PC-9 (cell line): ENCODE results near the gene SORD. TPM values are rescaled to one million over a fixed set of nuclear protein-coding genes. Genes with fewer than 3 reads are reported as not detected.

Source experiments
- BruUV-seq: library from RNA; stranded (reverse); fragments of 400-500 nt; replicated peaks from 2 replicates; lab custom pipeline; 2021; lab: Mats Ljungman, UMichigan
- CTCF ChIA-PET: fragments of 300-600 bp; sonication (Branson Sonifier 250); formaldehyde crosslinking; loops from one replicate; lab custom pipeline; 2022; ENCODE audit warnings: antibody characterized with exemption; lab: Charles Lee
- POLR2A ChIA-PET: fragments of 300-600 bp; sonication (Branson Sonifier 250); formaldehyde crosslinking; loops from one replicate; lab custom pipeline; 2022; ENCODE audit warnings: antibody characterized with exemption; ENCODE audit not compliant: unreplicated experiment; lab: Charles Lee
- DNase-seq, 2 experiments: peaks; one replicate each; pipeline versions ENCODE4 v3.0.0 to v3.0.0-alpha.2; 2015 to 2022; ENCODE audit warnings: mixed read lengths in 1 of 2
- H2AFZ ChIP-seq: fragments of 200-600 bp; sonication (generic); 2 replicates; pipeline ENCODE4 v1.8.1; 2017; ENCODE audit warnings: antibody characterized with exemption
- H3F3A ChIP-seq: fragments of 200-600 bp; sonication (generic); 2 replicates; pipeline ENCODE4 v1.8.1; 2017; ENCODE audit warnings: antibody characterized with exemption, mild to moderate bottlenecking, low read depth; ENCODE audit not compliant: insufficient read depth
- H3K27ac ChIP-seq: fragments of 200-600 bp; sonication (generic); 2 replicates; pipeline ENCODE4 v1.6.1; 2016; ENCODE audit warnings: mixed run types
- H3K27me3 ChIP-seq: fragments of 200-600 bp; sonication (generic); 2 replicates; pipeline ENCODE4 v1.6.1; 2016; ENCODE audit warnings: low read depth, mixed run types; ENCODE audit not compliant: insufficient read depth
- H3K36me3 ChIP-seq: fragments of 200-600 bp; sonication (generic); 2 replicates; pipeline ENCODE4 v1.6.1; 2016; ENCODE audit warnings: low read depth, mixed run types
- H3K4me1 ChIP-seq: fragments of 200-600 bp; sonication (generic); replicated peaks from 2 replicates; pipeline ENCODE4 v1.6.1; 2016; ENCODE audit warnings: mixed run types; ENCODE audit not compliant: insufficient read depth
- H3K4me2 ChIP-seq: fragments of 200-600 bp; sonication (generic); 2 replicates; pipeline ENCODE4 v1.6.1; 2017; ENCODE audit warnings: mixed run types
- H3K4me3 ChIP-seq: fragments of 200-600 bp; sonication (generic); 2 replicates; pipeline ENCODE4 v1.6.1; 2016; ENCODE audit warnings: mixed run types
- H3K79me2 ChIP-seq: fragments of 200-600 bp; sonication (generic); 2 replicates; pipeline ENCODE4 v1.6.1; 2017; ENCODE audit warnings: low read depth, mixed run types
- H3K9me2 ChIP-seq: fragments of 200-600 bp; sonication (generic); 2 replicates; pipeline ENCODE4 v1.8.1; 2017; ENCODE audit warnings: mild to moderate bottlenecking; ENCODE audit not compliant: insufficient read depth
- H3K9me3 ChIP-seq: fragments of 200-600 bp; sonication (generic); 2 replicates; pipeline ENCODE4 v1.8.1; 2016; ENCODE audit warnings: low read depth; ENCODE audit not compliant: insufficient read depth
- H4K20me1 ChIP-seq: fragments of 200-600 bp; sonication (generic); 2 replicates; pipeline ENCODE4 v1.8.1; 2017; ENCODE audit not compliant: insufficient read depth
- EZH2 ChIP-seq: fragments of 200-600 bp; sonication (generic); IDR thresholded peaks from 2 replicates; pipeline ENCODE4 v1.8.0; 2017; ENCODE audit warnings: antibody characterized with exemption, low read depth
- intact Hi-C: fragments of 100-400 bp; cut with micrococcal nuclease; formaldehyde crosslinking; loops from one replicate; pipeline ENCODE4 v1.10.0; 2022; ENCODE audit not compliant: unreplicated experiment
- total RNA-seq: library from RNA; stranded (reverse); gene quantifications from 2 replicates; pipeline ENCODE4 v1.2.3, GENCODE V29; 2021
- TF ChIP-seq, protein P1 (sequence below): fragments of 200-600 bp; sonication (generic); conservative IDR thresholded peaks from 2 replicates; pipeline ENCODE4 v1.6.1; 2017; ENCODE audit warnings: mixed run types, antibody characterized with exemption, mild to moderate bottlenecking, moderate library complexity

The SORD gene
- total RNA-seq, 1 experiment from 2014 or later = 66.4 TPM

DNA sequence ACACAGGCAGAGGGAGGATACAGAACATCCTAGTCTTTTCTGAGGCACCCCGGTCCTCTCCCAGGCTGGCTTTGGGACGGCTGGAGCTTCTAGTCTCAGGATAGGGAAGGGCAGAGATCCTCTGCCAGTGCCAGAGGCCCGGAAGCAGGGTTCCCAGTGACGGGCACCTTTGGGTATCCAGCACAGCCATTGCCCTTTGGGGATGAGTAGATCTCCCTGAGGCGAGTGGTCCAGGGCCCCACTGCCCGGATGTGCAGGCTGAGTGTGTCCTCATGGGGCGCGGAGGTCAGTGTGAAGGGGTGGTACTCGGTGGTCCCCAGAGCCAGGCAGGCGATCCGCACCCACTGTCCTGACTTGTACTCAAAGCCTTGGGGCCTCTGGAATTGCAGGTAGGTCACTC is 72.7 kb downstream of the SORD start:
- H3K4me1 ChIP-seq = no peaks in the 10 kb centered on the region
- intact Hi-C loops = no loop called here
- H3K79me2 ChIP-seq = no peaks in the 10 kb centered on the region
- no peak overlapping the region for H3K4me3 ChIP-seq
- no peak overlapping the region for H3K4me2 ChIP-seq
- H3K9me3 ChIP-seq = no peaks in the 10 kb centered on the region
- BruUV-seq = no TSS peak
- H2AFZ ChIP-seq = no peak overlapping the region
- no peaks in the 10 kb centered on the region for H3F3A ChIP-seq
- POLR2A ChIA-PET = no interaction called here
- CTCF ChIA-PET = no interaction called here
- H3K9me2 ChIP-seq = no peaks in the 10 kb centered on the region
- no peak overlapping the region for H3K27ac ChIP-seq
- no peaks in the 10 kb centered on the region for H4K20me1 ChIP-seq
- TF ChIP-seq, protein P1, sequence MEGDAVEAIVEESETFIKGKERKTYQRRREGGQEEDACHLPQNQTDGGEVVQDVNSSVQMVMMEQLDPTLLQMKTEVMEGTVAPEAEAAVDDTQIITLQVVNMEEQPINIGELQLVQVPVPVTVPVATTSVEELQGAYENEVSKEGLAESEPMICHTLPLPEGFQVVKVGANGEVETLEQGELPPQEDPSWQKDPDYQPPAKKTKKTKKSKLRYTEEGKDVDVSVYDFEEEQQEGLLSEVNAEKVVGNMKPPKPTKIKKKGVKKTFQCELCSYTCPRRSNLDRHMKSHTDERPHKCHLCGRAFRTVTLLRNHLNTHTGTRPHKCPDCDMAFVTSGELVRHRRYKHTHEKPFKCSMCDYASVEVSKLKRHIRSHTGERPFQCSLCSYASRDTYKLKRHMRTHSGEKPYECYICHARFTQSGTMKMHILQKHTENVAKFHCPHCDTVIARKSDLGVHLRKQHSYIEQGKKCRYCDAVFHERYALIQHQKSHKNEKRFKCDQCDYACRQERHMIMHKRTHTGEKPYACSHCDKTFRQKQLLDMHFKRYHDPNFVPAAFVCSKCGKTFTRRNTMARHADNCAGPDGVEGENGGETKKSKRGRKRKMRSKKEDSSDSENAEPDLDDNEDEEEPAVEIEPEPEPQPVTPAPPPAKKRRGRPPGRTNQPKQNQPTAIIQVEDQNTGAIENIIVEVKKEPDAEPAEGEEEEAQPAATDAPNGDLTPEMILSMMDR = no peak
- no peaks in the 10 kb centered on the region for H3K36me3 ChIP-seq
- no peaks in the 10 kb centered on the region for H3K27me3 ChIP-seq
- DNase-seq = no peak

DNA sequence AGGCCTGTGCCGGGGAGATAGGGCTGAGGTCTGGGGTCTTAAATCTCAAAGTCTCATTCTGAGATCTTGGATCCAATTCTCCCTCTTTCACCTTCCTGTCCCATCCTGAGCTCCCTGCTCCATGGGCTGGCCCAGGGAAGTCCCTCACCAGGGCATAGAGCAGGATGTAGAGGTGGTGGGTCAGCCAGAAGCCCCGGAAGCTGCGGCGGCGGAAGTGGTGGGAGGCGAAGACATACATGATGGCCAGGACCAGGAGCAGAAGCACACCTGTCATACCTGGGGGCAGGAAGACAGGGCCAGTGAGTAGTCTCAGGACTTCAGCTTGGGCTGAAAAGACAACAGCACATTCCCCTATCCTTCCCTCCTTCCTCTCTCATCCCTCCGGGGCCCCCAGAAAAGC is 74.5 kb downstream of the SORD start:
- Histone ChIP-seq H3K4me2 (no peak overlapping the region), H3K79me2 (no peaks in the 10 kb centered on the region), H2AFZ (no peak overlapping the region), H3K36me3 (no peaks in the 10 kb centered on the region), H3K27ac (no peak overlapping the region), H3K4me3 (no peak overlapping the region), H3K4me1 (no peaks in the 10 kb centered on the region), H3K9me2 (no peaks in the 10 kb centered on the region), H3F3A (no peaks in the 10 kb centered on the region), H3K27me3 (no peaks in the 10 kb centered on the region), H4K20me1 (no peaks in the 10 kb centered on the region), H3K9me3 (no peaks in the 10 kb centered on the region)
- no peak for DNase-seq
- intact Hi-C loops = no loop called here
- no TSS peak for BruUV-seq
- TF ChIP-seq EZH2 = no peak
- TF ChIP-seq, protein P1 = no peak
- POLR2A ChIA-PET = no interaction called here
- CTCF ChIA-PET = interaction anchor here (0.6 kb wide), 1 partner anchor 505 kb away, joined by 3 read pairs; no protein-coding TSS in a partner anchor

DNA sequence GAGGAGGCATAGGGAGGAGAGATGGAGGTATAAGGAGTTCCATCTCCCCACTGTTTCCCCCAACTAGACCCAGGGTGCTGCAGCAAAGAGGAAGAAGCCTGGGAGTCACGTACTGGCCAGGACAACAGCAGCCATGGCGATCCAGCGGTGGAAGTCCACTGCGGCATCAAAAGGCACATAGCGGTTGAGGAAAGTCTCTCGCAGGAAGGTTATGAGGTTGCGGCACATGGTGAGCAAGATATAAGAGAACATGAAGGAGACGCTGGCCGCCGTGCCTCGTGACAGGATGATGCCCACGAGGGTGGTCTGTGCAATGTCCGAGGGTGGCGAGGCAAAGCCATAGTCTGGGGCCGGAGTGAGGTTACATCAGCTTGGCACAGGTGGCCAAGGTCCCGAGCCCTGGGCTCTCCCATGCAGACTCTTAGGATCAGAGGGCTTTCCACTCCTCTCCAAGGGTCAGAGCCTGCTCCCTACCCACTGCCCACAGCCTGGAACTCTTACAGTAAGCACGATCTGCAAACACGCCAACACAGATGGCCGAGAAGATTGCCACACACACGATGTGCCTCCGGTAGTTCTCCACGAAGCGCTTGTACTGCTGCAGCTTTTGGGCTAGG is 76.7 kb downstream of the SORD start:
- CTCF ChIA-PET = no interaction called here
- BruUV-seq = no TSS peak
- TF ChIP-seq, protein P1 = no peak
- no peak for TF ChIP-seq EZH2
- H2AFZ ChIP-seq = no peak overlapping the region
- H3K27me3 ChIP-seq = no peaks in the 10 kb centered on the region
- POLR2A ChIA-PET = no interaction called here
- no peaks in the 10 kb centered on the region for H3K9me3 ChIP-seq
- H3K36me3 ChIP-seq = no peaks in the 10 kb centered on the region
- H3K4me3 ChIP-seq = no peak overlapping the region
- H3K79me2 ChIP-seq = no peaks in the 10 kb centered on the region
- no peaks in the 10 kb centered on the region for H3K9me2 ChIP-seq
- intact Hi-C loops = no loop called here
- no peaks in the 10 kb centered on the region for H3F3A ChIP-seq
- no peak overlapping the region for H3K4me2 ChIP-seq
- no peak overlapping the region for H3K27ac ChIP-seq
- no peak for DNase-seq
- no peaks in the 10 kb centered on the region for H4K20me1 ChIP-seq
- no peaks in the 10 kb centered on the region for H3K4me1 ChIP-seq
